Breast epithelium (tissue), 3 donors: ENCODE measurements around the gene CXCR5.

Source experiments
- CTCF ChIP-seq, 3 donors: fragments of 450-650 bp; IDR thresholded peaks; one replicate each; pipeline ENCODE4 v1.5.1; 2016 to 2017; ENCODE audit warnings: antibody characterized with exemption in 3 of 3, mild to moderate bottlenecking in 3 of 3, moderate library complexity in 3 of 3
- POLR2A ChIP-seq: fragments of 450-650 bp; IDR thresholded peaks from one replicate; pipeline ENCODE4 v1.6.1; 2016; ENCODE audit warnings: antibody characterized with exemption, mild to moderate bottlenecking, moderate library complexity
- POLR2AphosphoS5 ChIP-seq, 3 donors: sonication (generic); formaldehyde crosslinking; IDR thresholded peaks; one replicate each; pipeline ENCODE4 v1.6.1; 2017; ENCODE audit warnings: antibody characterized with exemption in 3 of 3

GRCh38 chr11:118900535-118901384, 17.1 kb downstream of the CXCR5 start:
- no peak for TF ChIP-seq CTCF (IDR thresholded peaks at IDR 0.05)
- no peak for TF ChIP-seq POLR2A
- no peak for TF ChIP-seq POLR2AphosphoS5 (IDR thresholded peaks at IDR 0.05)
